Smooth muscle cell (in vitro differentiated cells): ENCODE measurements around the gene TFAP2A. TPM values are rescaled to one million over a fixed set of nuclear protein-coding genes. Genes with fewer than 3 reads are reported as not detected.

ENCODE experiments used
- DNase-seq: peaks from one replicate; lab custom pipeline; 2025; ENCODE audit not compliant: unreplicated experiment; lab: John Stamatoyannopoulos, UW
- H2AFZ ChIP-seq: fragments of 200-600 bp; sonication (generic); 2 replicates; pipeline ENCODE4 v1.6.0; 2016; ENCODE audit warnings: antibody characterized with exemption, low read depth, mild to moderate bottlenecking
- H3F3A ChIP-seq: fragments of 200-600 bp; sonication (generic); 2 replicates; pipeline ENCODE4 v1.6.0; 2017; ENCODE audit warnings: antibody characterized with exemption, low read depth
- H3K27ac ChIP-seq: fragments of 200-600 bp; sonication (generic); 2 replicates; pipeline ENCODE4 v1.5.1; 2016; ENCODE audit warnings: low read depth, mild to moderate bottlenecking
- H3K27me3 ChIP-seq: fragments of 200-600 bp; sonication (generic); 2 replicates; pipeline ENCODE4 v1.6.1; 2016; ENCODE audit warnings: low read depth, mild to moderate bottlenecking
- H3K36me3 ChIP-seq: fragments of 200-600 bp; sonication (generic); 2 replicates; pipeline ENCODE4 v1.5.1; 2016; ENCODE audit warnings: low read depth
- H3K4me1 ChIP-seq: fragments of 200-600 bp; sonication (generic); 2 replicates; pipeline ENCODE4 v1.5.1; 2016; ENCODE audit warnings: low read depth
- H3K4me2 ChIP-seq: fragments of 200-600 bp; sonication (generic); 2 replicates; pipeline ENCODE4 v1.6.0; 2016; ENCODE audit warnings: mild to moderate bottlenecking
- H3K4me3 ChIP-seq: fragments of 200-600 bp; sonication (generic); 2 replicates; pipeline ENCODE4 v1.5.1; 2016; ENCODE audit warnings: mild to moderate bottlenecking
- H3K79me2 ChIP-seq: fragments of 200-600 bp; sonication (generic); 2 replicates; pipeline ENCODE4 v1.6.0; 2016; ENCODE audit warnings: low read depth, mild to moderate bottlenecking
- H3K9ac ChIP-seq: fragments of 200-600 bp; sonication (generic); 2 replicates; pipeline ENCODE4 v1.6.0; 2016; ENCODE audit warnings: low read depth
- H3K9me3 ChIP-seq: fragments of 200-600 bp; sonication (generic); replicated peaks from 2 replicates; pipeline ENCODE4 v1.5.1; 2016; ENCODE audit warnings: low read depth
- H4K20me1 ChIP-seq: fragments of 200-600 bp; sonication (generic); 2 replicates; pipeline ENCODE4 v1.6.0; 2016; ENCODE audit warnings: low read depth
- CTCF ChIP-seq: fragments of 200-600 bp; sonication (generic); IDR thresholded peaks from 2 replicates; pipeline ENCODE4 v1.5.1; 2017; ENCODE audit warnings: borderline replicate concordance, mild to moderate bottlenecking, antibody characterized with exemption; ENCODE audit not compliant: insufficient read depth, poor library complexity, severe bottlenecking
- WGBS: methylation state at CpG from one replicate; pipeline ENCODE4 v1.1.7; 2016; ENCODE audit warnings: low lambda C conversion rate; 5-methylcytosine and 5-hydroxymethylcytosine counted together
- polyA plus RNA-seq: library from polyadenylated mRNA; unstranded; fragments of >200 nt; fragmentation: Nextera tagmentation; extraction: Ambion mirVana; gene quantifications from 2 replicates; pipeline ENCODE4 v1.2.1, GENCODE V29; 2016
- total RNA-seq: library from RNA; depleted of rRNA; stranded (reverse); fragments of >200 nt; gene quantifications from 2 replicates; pipeline ENCODE4 v1.2.3, GENCODE V29; 2014

The TFAP2A gene
- total and polyA plus RNA-seq, 2 experiments from 2014 or later, result 10.1 to 13.6 TPM

DNA sequence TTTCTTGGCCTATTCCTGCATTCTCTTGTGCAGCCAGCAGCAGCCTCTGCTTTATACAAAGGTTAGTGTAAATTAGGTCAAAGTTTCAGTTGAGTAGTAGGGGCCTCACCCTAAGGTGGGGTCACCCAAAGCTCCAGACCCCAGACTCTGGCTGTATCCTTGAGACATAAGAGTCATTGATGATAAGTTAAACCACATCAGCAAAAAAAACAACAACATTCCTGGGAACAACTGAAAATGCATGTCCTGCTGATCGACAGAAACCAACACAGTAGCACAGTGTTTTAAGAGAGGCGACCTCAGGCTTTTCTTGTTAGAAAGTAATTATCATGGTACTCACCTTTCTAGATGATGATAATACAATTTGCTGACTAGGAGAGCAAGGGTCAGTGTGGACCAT is 52.6 kb downstream of the TFAP2A start:
- Histone ChIP-seq H3K4me2 (no peak overlapping the region), H3K9me3 (no peaks in the 10 kb centered on the region), H3F3A (no peaks in the 10 kb centered on the region), H3K36me3 (no peaks in the 10 kb centered on the region), H2AFZ (no peak overlapping the region), H3K27ac (no peak overlapping the region), H3K4me1 (no peaks in the 10 kb centered on the region), H3K4me3 (no peak overlapping the region), H4K20me1 (no peaks in the 10 kb centered on the region), H3K79me2 (no peaks in the 10 kb centered on the region), H3K9ac (no peak overlapping the region), H3K27me3 (no peaks in the 10 kb centered on the region)
- WGBS, result 73% methylated on average over 2 of the region's 2 CpGs
- DNase-seq, result no peak
- TF ChIP-seq CTCF, result no peak

- no peak for DNase-seq
- Histone ChIP-seq H3K4me1 (no peaks in the 10 kb centered on the region), H3K36me3 (no peaks in the 10 kb centered on the region), H3K9me3 (no peaks in the 10 kb centered on the region), H3K27me3 (no peaks in the 10 kb centered on the region), H2AFZ (no peak overlapping the region), H3F3A (no peaks in the 10 kb centered on the region), H3K4me2 (no peak overlapping the region), H3K9ac (no peak overlapping the region), H3K27ac (no peak overlapping the region), H3K79me2 (no peaks in the 10 kb centered on the region), H4K20me1 (no peaks in the 10 kb centered on the region), H3K4me3 (no peak overlapping the region)
- no peak for TF ChIP-seq CTCF
- 88% methylated on average over 4 of the region's 4 CpGs for WGBS
Observed at GRCh38 chr6:10361428-10361827, 53.4 kb downstream of the TFAP2A start.

DNA sequence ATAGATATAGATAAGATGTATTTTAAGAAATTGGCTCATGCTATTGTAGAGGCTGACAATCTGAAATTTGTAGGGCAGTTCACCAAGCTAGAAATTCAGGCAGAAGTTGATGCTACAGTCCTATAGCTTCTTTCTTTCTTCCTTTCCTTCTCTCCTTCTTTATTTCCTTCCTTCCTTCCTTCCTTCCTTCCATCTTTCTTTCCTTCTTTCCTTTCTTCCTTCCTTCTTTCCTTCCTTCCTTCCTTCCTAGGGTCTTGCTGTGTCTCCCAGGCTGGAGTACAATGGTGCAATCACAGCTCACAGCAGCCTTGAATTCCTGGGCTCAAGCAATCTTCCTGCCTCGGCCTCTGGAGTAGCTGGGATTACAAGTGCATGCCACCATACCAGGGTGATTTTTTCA is 55.3 kb downstream of the TFAP2A start:
- Histone ChIP-seq H3K9ac (no peak overlapping the region), H2AFZ (no peak overlapping the region), H3K4me2 (no peak overlapping the region), H4K20me1 (no peaks in the 10 kb centered on the region), H3K27ac (no peak overlapping the region), H3K27me3 (no peaks in the 10 kb centered on the region), H3F3A (no peaks in the 10 kb centered on the region), H3K79me2 (no peaks in the 10 kb centered on the region), H3K4me3 (no peak overlapping the region), H3K36me3 (no peaks in the 10 kb centered on the region), H3K4me1 (no peaks in the 10 kb centered on the region), H3K9me3 (no peaks in the 10 kb centered on the region)
- no peak for DNase-seq
- no peak for TF ChIP-seq CTCF
- 77% methylated on average over 1 of the region's 1 CpG for WGBS

- TF ChIP-seq CTCF, result no peak
- no peaks in the 10 kb centered on the region for H3F3A ChIP-seq
- H3K27me3 ChIP-seq, result no peaks in the 10 kb centered on the region
- no peak for DNase-seq
- no peak overlapping the region for H3K4me2 ChIP-seq
- H3K9me3 ChIP-seq, result no peaks in the 10 kb centered on the region
- H3K79me2 ChIP-seq, result no peaks in the 10 kb centered on the region
- H3K4me1 ChIP-seq, result no peaks in the 10 kb centered on the region
- no peak overlapping the region for H2AFZ ChIP-seq
- H3K4me3 ChIP-seq, result no peak overlapping the region
- no peaks in the 10 kb centered on the region for H4K20me1 ChIP-seq
- H3K27ac ChIP-seq, result no peak overlapping the region
- WGBS, result 74% methylated on average over 6 of the region's 6 CpGs
- no peak overlapping the region for H3K9ac ChIP-seq
- H3K36me3 ChIP-seq, result no peaks in the 10 kb centered on the region
Observed at GRCh38 chr6:10355115-10355702, 59.7 kb downstream of the TFAP2A start.
